NT2/D1 (cell line): Measurements from ENCODE around the gene ERCC6L2.

Experiments used
- YY1 ChIP-seq: IDR thresholded peaks from 2 replicates; pipeline ENCODE4 v1.6.1; 2011; ENCODE audit not compliant: insufficient read length, insufficient read depth
- ZNF274 ChIP-seq: IDR thresholded peaks from 2 replicates; pipeline ENCODE4 v1.6.1; 2011; ENCODE audit warnings: mild to moderate bottlenecking, low read depth, low read length

DNA sequence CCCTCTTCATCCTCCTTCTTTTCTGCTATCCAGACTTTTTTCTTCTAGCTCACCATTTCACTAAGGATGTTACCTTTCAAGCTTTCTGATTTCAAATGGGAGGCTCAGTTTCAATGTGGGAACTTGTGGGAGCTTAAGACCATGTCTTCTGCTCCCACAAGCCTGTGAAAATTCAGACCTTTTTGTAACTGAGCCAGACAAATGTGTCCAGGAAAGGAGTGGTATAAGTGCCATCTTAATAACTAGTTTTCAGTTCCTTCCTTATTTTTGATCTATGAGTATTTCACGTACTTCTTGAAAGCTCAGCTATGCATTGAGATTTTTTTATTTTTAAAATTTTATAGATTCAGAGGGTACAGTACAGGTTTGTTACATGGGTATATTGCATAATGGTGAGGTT lies 4.6 kb upstream of the ERCC6L2 start:
- TF ChIP-seq ZNF274 (no peak), YY1 (no peak)
